BLaER1 (cell line): ENCODE measurements around the gene CDH4.
A peak's percentile ranks its signal among the peaks of the same experiment; 100 is the strongest.

Experiments
- H3K27ac ChIP-seq: shearing (Covaris generic); formaldehyde crosslinking; 2 replicates; pipeline ENCODE4 v1.8.1; 2022
- H3K27me3 ChIP-seq: shearing (Covaris generic); formaldehyde crosslinking; 2 replicates; pipeline ENCODE4 v1.8.1; 2022
- H3K36me3 ChIP-seq: shearing (Covaris generic); formaldehyde crosslinking; 2 replicates; pipeline ENCODE4 v1.8.1; 2022
- H3K4me1 ChIP-seq: shearing (Covaris generic); formaldehyde crosslinking; 2 replicates; pipeline ENCODE4 v1.8.1; 2022
- H3K4me2 ChIP-seq: shearing (Covaris generic); formaldehyde crosslinking; 2 replicates; pipeline ENCODE4 v1.8.1; 2022
- H3K4me3 ChIP-seq: shearing (Covaris generic); formaldehyde crosslinking; 2 replicates; pipeline ENCODE4 v1.8.1; 2022
- H3K9ac ChIP-seq: shearing (Covaris generic); formaldehyde crosslinking; 2 replicates; pipeline ENCODE4 v1.8.1; 2022
- H3K9me3 ChIP-seq: shearing (Covaris generic); formaldehyde crosslinking; 2 replicates; pipeline ENCODE4 v1.8.1; 2022
- H4K20me1 ChIP-seq: shearing (Covaris generic); formaldehyde crosslinking; 2 replicates; pipeline ENCODE4 v1.8.1; 2022
- Cebpa-rat ChIP-seq: shearing (Covaris generic); IDR thresholded peaks from 2 replicates; pipeline ENCODE4 v1.8.1; 2022

CDH4 gene

GRCh38 chr20:61760321-61760720 lies 508.3 kb downstream of the CDH4 start:
- H3K27me3 ChIP-seq = no peaks in the 10 kb centered on the region
- H3K36me3 ChIP-seq = no peaks in the 10 kb centered on the region
- H3K27ac ChIP-seq = no peak overlapping the region
- no peak overlapping the region for H3K4me2 ChIP-seq
- no peak overlapping the region for H3K9ac ChIP-seq
- no peaks in the 10 kb centered on the region for H4K20me1 ChIP-seq
- no peak for TF ChIP-seq Cebpa-rat
- H3K4me1 ChIP-seq = peaks cover 39% of the 10 kb centered on the region
- no peaks in the 10 kb centered on the region for H3K9me3 ChIP-seq
- H3K4me3 ChIP-seq = no peak overlapping the region

- Histone ChIP-seq H3K4me2 (no peak overlapping the region), H3K27me3 (no peaks in the 10 kb centered on the region), H4K20me1 (no peaks in the 10 kb centered on the region), H3K9me3 (no peaks in the 10 kb centered on the region), H3K36me3 (no peaks in the 10 kb centered on the region), H3K27ac (no peak overlapping the region), H3K4me3 (no peak overlapping the region), H3K4me1 (peaks cover 39% of the 10 kb centered on the region), H3K9ac (no peak overlapping the region)
- no peak for TF ChIP-seq Cebpa-rat
Observed at GRCh38 chr20:61760731-61761130, 508.7 kb downstream of the CDH4 start.

DNA sequence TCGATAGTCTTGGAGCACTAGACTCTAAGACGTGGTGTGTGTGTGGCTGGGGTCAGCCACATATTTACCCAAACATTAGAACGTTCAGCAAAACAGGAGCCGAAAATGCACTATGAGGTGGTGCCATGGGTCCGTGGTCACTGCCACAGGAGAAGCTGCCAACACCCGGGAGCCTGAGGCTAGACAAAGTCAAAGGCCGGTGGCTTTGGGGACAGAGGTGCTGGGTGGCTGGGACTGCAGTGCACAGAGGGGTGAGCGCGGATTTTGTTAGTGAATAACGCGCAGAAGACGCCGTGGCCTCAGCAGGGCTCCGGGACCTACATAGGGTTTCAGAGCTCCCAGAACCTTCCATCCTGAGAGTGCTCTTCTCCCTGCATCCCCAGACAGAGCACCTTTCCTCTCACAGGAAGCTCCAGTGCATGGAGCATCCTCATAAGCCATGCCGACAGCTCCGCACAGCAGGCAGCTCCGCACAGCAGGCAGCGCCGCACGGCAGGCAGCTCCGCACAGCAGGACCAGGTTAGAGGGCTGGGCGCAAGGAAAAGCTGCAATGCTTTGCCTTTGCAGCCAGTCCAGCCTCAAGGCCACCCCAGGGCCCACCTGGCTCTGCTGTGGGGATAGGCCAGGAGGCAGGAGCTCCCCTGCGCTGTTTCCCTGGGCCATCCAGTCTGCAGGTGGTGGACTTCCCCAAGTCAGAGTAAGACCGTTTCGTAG lies 509.5 kb downstream of the CDH4 start:
- no peak overlapping the region for H3K9ac ChIP-seq
- no peak overlapping the region for H3K27ac ChIP-seq
- H3K27me3 ChIP-seq = no peaks in the 10 kb centered on the region
- H3K4me3 ChIP-seq = no peak overlapping the region
- H3K4me2 ChIP-seq = no peak overlapping the region
- H3K4me1 ChIP-seq = peaks cover 39% of the 10 kb centered on the region
- H4K20me1 ChIP-seq = no peaks in the 10 kb centered on the region
- H3K9me3 ChIP-seq = no peaks in the 10 kb centered on the region
- H3K36me3 ChIP-seq = no peaks in the 10 kb centered on the region
- no peak for TF ChIP-seq Cebpa-rat

GRCh38 chr20:61762167-61762710 lies 510.2 kb downstream of the CDH4 start:
- peaks cover 39% of the 10 kb centered on the region for H3K4me1 ChIP-seq
- no peak overlapping the region for H3K4me2 ChIP-seq
- no peaks in the 10 kb centered on the region for H4K20me1 ChIP-seq
- H3K27ac ChIP-seq = no peak overlapping the region
- no peak for TF ChIP-seq Cebpa-rat
- no peaks in the 10 kb centered on the region for H3K27me3 ChIP-seq
- no peaks in the 10 kb centered on the region for H3K36me3 ChIP-seq
- H3K4me3 ChIP-seq = no peak overlapping the region
- no peak overlapping the region for H3K9ac ChIP-seq
- H3K9me3 ChIP-seq = no peaks in the 10 kb centered on the region

- no peaks in the 10 kb centered on the region for H3K27me3 ChIP-seq
- no peak overlapping the region for H3K4me2 ChIP-seq
- H4K20me1 ChIP-seq = no peaks in the 10 kb centered on the region
- H3K4me1 ChIP-seq = peaks cover 36% of the 10 kb centered on the region
- no peaks in the 10 kb centered on the region for H3K9me3 ChIP-seq
- TF ChIP-seq Cebpa-rat = no peak
- no peak overlapping the region for H3K9ac ChIP-seq
- H3K4me3 ChIP-seq = no peak overlapping the region
- no peaks in the 10 kb centered on the region for H3K36me3 ChIP-seq
- no peak overlapping the region for H3K27ac ChIP-seq
Observed at GRCh38 chr20:61762886-61763739, 511.1 kb downstream of the CDH4 start.

DNA sequence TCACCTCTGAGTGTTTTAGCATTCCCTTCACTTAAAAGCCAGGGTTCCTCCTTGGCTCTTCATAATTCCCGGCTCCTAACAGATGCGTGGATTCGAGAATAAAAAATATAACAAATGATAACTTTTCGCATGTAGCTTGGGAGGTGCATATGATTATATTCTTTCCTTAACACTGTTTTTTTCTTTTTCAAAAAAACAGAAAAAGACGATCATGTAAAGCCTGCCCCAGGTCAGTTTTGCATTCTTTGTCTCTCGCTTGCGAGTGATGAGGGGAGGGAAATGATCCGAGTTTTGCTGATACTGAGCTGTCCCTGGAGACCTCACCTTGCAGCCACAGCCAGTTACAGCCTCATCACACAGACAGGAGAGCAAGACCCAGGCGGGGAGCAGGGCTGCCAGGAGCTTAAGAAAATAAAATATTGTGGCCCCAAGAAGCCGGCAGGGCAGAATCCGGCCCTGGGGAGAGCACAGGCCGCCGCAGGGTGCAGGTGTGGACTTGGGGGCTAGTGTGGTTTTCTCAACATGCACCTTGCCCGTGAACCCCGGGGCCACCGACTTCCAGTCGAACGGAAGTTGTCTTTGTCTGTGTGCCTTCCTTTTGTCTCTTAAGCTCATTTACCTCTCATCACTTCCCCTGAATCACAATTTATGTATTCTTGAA lies 511.8 kb downstream of the CDH4 start:
- Histone ChIP-seq H3K27me3 (no peaks in the 10 kb centered on the region), H3K27ac (no peak overlapping the region)
- no peak for TF ChIP-seq Cebpa-rat

DNA sequence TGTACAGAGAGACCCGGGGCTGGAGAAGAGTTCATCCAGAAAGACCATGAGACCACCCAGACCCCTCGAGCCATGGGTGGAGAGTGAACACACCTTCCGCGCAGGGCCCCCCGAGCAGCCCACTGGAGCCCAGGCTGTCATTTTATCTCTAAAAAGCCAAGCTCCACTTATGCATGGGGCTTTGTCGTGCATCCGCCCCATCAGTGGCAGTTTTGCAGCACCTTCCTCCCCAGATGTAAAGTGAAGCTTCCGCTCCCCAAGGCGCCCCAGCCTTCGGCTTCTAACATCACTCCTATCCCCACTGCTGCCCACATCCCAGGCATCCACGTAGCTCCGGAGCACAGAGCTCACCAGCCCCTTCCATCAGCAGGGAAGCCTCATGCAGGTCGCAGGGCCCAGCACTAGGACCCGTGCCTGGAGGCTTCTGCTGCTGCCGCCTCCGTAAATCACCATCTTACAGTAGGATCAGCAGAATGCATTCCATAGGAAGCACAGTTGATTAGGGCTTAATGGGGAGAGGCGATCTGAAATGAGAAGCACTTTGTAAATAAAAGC lies 512.5 kb downstream of the CDH4 start:
- no peak overlapping the region for H3K4me3 ChIP-seq
- H3K36me3 ChIP-seq = no peaks in the 10 kb centered on the region
- peaks cover 35% of the 10 kb centered on the region for H3K4me1 ChIP-seq
- H3K4me2 ChIP-seq = no peak overlapping the region
- no peak overlapping the region for H3K9ac ChIP-seq
- H3K27me3 ChIP-seq = no peaks in the 10 kb centered on the region
- H4K20me1 ChIP-seq = no peaks in the 10 kb centered on the region
- H3K9me3 ChIP-seq = no peaks in the 10 kb centered on the region
- H3K27ac ChIP-seq = no peak overlapping the region
- TF ChIP-seq Cebpa-rat = no peak

More for the DNA sequence above, 511.8 kb downstream of the CDH4 start:
- Histone ChIP-seq H3K4me2 (no peak overlapping the region), H3K9me3 (no peaks in the 10 kb centered on the region), H3K9ac (no peak overlapping the region), H3K4me3 (no peak overlapping the region), H4K20me1 (no peaks in the 10 kb centered on the region), H3K36me3 (no peaks in the 10 kb centered on the region), H3K4me1 (peaks cover 32% of the 10 kb centered on the region)

GRCh38 chr20:61765081-61765870 lies 513.2 kb downstream of the CDH4 start:
- Histone ChIP-seq H3K4me1 (peaks cover 42% of the 10 kb centered on the region), H3K27ac (no peak overlapping the region), H3K4me3 (no peak overlapping the region), H3K27me3 (no peaks in the 10 kb centered on the region), H4K20me1 (no peaks in the 10 kb centered on the region), H3K4me2 (peak overlapping the region; percentile 5; the same call in 1 of the 2 replicates), H3K9me3 (no peaks in the 10 kb centered on the region), H3K9ac (no peak overlapping the region), H3K36me3 (no peaks in the 10 kb centered on the region)
- no peak for TF ChIP-seq Cebpa-rat
